Measurements from ENCODE around the gene VSIR.

The VSIR gene

DNA sequence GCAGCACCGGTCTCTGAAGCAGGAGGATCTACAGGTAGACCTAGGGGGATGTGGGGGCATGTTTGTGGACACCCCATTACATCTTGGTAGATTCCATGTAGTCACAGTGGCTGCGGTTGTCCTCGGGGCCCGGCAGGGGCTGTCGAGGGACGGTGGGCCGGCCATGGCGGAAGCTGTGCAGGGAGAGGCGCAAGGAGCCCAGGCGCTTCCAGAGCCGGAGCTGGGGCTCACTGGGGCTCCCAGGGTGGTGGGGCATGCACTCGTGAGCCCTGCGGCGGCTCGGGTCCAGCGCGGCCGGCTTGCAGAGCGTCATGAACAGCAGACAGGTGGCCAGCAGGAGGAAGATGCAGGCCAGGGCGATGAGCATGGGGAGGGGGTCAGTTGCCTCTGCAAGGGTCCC lies 57.5 kb downstream of the VSIR start:
- TF ChIP-seq, protein P1, sequence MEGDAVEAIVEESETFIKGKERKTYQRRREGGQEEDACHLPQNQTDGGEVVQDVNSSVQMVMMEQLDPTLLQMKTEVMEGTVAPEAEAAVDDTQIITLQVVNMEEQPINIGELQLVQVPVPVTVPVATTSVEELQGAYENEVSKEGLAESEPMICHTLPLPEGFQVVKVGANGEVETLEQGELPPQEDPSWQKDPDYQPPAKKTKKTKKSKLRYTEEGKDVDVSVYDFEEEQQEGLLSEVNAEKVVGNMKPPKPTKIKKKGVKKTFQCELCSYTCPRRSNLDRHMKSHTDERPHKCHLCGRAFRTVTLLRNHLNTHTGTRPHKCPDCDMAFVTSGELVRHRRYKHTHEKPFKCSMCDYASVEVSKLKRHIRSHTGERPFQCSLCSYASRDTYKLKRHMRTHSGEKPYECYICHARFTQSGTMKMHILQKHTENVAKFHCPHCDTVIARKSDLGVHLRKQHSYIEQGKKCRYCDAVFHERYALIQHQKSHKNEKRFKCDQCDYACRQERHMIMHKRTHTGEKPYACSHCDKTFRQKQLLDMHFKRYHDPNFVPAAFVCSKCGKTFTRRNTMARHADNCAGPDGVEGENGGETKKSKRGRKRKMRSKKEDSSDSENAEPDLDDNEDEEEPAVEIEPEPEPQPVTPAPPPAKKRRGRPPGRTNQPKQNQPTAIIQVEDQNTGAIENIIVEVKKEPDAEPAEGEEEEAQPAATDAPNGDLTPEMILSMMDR (conservative IDR thresholded peaks at IDR 0.05; ENCODE audit: low read depth, low read length), result no peak
- no peak overlapping the region for H3K4me3 ChIP-seq (ENCODE audit: low read length)
- DNase-seq (ENCODE audit: low read depth), result no peak

- TF ChIP-seq, protein P1 (conservative IDR thresholded peaks at IDR 0.05; ENCODE audit: low read depth, low read length), result no peak
- DNase-seq (ENCODE audit: low read depth), result no peak
- H3K4me3 ChIP-seq (ENCODE audit: low read length), result no peak overlapping the region
Observed at GRCh38 chr10:71715026-71715425, 58.3 kb downstream of the VSIR start.

DNA sequence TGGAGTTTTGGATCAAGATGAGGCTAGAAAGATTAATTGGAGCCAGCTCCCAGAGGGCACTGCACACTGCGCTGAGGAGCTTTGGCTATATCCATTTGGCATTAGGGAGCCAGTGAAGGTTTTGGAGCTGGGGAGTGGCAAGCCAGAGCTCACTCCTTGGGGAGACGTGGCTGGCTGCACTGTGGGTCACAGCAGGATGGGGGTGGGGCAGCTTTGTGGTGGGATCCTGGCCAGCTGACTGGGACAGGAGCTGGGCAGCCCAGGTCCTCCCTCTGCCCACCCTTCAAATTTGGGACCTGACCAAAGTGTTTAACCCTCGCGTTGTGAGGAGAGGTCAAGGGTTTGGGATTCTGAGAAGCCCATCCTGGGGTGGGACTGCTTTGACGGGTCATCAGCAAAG lies 58.7 kb downstream of the VSIR start:
- DNase-seq (ENCODE audit: low read depth), result no peak
- no peak overlapping the region for H3K4me3 ChIP-seq (ENCODE audit: low read length)

GRCh38 chr10:71714031-71714410 lies 59.3 kb downstream of the VSIR start:
- H3K4me3 ChIP-seq (ENCODE audit: low read length), result no peak overlapping the region
- no peak for DNase-seq (ENCODE audit: low read depth)

More for the DNA sequence above, 58.7 kb downstream of the VSIR start:
- TF ChIP-seq, protein P1 (conservative IDR thresholded peaks at IDR 0.05; ENCODE audit: low read depth, low read length), result no peak

DNA sequence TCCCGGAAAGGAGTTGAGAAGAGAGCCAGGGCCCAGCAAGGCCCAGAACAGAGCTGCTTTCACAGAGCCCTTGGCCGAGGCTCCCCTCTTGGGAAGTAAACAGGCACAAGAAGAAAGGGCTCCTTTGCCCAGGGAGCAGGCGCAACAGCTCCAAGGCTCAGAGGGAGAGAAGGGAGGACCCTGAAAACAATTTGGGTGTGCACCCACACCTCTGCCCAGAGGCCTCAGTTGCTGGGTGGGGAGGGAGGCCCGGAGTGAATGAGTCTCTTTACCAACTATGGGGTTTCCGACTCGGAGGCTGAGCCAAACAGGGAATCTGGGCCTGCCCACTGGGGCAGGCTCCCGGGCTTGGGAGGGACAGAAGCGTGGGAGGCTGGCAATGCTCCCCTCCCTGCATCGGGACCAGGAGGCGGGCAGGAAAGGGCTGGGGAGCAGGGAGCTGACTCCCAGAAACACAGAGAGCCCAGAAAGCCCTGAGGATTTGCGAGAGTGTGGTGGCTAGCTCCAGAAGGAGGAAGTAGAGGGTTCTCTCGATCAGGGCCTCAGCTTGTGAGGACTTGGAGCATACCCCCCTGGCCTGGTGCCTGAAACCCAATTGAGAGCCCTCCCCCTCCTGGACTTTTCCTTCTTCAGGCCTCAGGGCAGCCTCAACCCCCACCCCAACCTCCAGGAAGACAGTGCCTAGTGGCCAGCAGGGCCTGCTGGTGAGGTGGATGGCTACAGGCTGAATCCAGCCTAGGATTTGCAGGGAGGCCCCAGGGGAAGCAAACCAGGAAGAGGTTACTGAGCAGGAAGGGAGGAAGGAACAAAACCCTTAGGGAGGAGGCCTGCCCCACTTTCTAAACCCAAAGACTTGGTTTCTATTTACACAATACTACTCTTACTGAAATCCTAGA lies 59.9 kb downstream of the VSIR start:
- no peak for DNase-seq (ENCODE audit: low read depth)
- TF ChIP-seq, protein P1 (conservative IDR thresholded peaks at IDR 0.05; ENCODE audit: low read depth, low read length), result peak; percentile 29
- H3K4me3 ChIP-seq (ENCODE audit: low read length), result no peak overlapping the region

More at GRCh38 chr10:71714031-71714410, 59.3 kb downstream of the VSIR start:
- TF ChIP-seq, protein P1 (conservative IDR thresholded peaks at IDR 0.05; ENCODE audit: low read depth, low read length), result no peak

DNA sequence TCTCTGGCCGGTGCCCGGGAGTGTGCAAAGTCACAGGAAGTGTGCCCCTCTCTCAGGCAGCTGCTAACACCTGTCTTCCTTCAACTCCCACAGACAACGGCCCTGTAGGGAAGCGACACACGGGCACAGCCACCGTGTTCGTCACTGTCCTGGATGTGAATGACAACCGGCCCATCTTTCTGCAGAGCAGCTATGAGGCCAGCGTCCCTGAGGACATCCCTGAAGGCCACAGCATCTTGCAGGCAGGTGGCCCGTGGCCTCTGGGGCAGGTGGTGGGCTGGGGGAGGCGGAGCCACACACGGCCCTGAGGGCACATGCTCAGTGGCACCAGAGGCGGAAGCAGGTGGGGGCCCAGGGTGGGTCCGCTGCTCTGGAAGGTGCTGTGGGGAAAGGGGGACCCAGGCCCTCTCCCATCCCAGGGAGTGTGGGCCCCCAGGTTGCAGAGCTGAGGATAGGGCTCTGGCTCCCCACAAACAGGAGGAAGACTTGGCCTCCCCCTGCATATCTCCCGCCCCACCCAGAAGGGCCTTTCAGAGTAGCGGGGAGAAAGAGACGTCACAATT lies 60.7 kb downstream of the VSIR start:
- TF ChIP-seq, protein P1 (conservative IDR thresholded peaks at IDR 0.05; ENCODE audit: low read depth, low read length), result no peak
- no peak overlapping the region for H3K4me3 ChIP-seq (ENCODE audit: low read length)
- no peak for DNase-seq (ENCODE audit: low read depth)

GRCh38 chr10:71712170-71712569 lies 61.1 kb downstream of the VSIR start:
- TF ChIP-seq, protein P1 (conservative IDR thresholded peaks at IDR 0.05; ENCODE audit: low read depth, low read length), result no peak
- no peak for DNase-seq (ENCODE audit: low read depth)
- no peak overlapping the region for H3K4me3 ChIP-seq (ENCODE audit: low read length)
